HG03354 (cell line): ENCODE measurements around the gene SMARCB1.
A peak's percentile ranks its signal among the peaks of the same experiment; 100 is the strongest.

Source experiments
- ATAC-seq: cut with Tn5 transposase; IDR thresholded peaks from one replicate; pipeline ENCODE4 v1.9.1; 2021; ENCODE audit warnings: mild to moderate bottlenecking; ENCODE audit not compliant: unreplicated experiment, poor library complexity, severe bottlenecking

Gene SMARCB1

GRCh38 chr22:23800297-23801237, 13.8 kb downstream of the SMARCB1 start:
- peak; percentile 54 for ATAC-seq

- ATAC-seq, result no peak
Observed at GRCh38 chr22:23801238-23801821, 14.6 kb downstream of the SMARCB1 start.

- no peak for ATAC-seq
Observed at GRCh38 chr22:23801886-23802377, 15.2 kb downstream of the SMARCB1 start.

- ATAC-seq, result no peak
Observed at GRCh38 chr22:23803001-23803819, 16.4 kb downstream of the SMARCB1 start.

- ATAC-seq, result no peak
Observed at GRCh38 chr22:23804781-23805291, 18.1 kb downstream of the SMARCB1 start.

- no peak for ATAC-seq
Observed at GRCh38 chr22:23806837-23807236, 20.1 kb downstream of the SMARCB1 start.

GRCh38 chr22:23812378-23812777, 25.6 kb downstream of the SMARCB1 start:
- no peak for ATAC-seq

- ATAC-seq, result no peak
Observed at GRCh38 chr22:23815541-23816155, 28.9 kb downstream of the SMARCB1 start.

GRCh38 chr22:23816156-23816976, 29.6 kb downstream of the SMARCB1 start:
- no peak for ATAC-seq

- no peak for ATAC-seq
Observed at GRCh38 chr22:23817146-23817545, 30.4 kb downstream of the SMARCB1 start.

- no peak for ATAC-seq
Observed at GRCh38 chr22:23818541-23818940, 31.8 kb downstream of the SMARCB1 start.

GRCh38 chr22:23820748-23821211, 34.0 kb downstream of the SMARCB1 start:
- no peak for ATAC-seq

GRCh38 chr22:23822101-23822671, 35.4 kb downstream of the SMARCB1 start:
- no peak for ATAC-seq

GRCh38 chr22:23823331-23823791, 36.6 kb downstream of the SMARCB1 start:
- ATAC-seq, result no peak

- no peak for ATAC-seq
Observed at GRCh38 chr22:23824476-23825245, 37.9 kb downstream of the SMARCB1 start.

GRCh38 chr22:23825246-23825905, 38.6 kb downstream of the SMARCB1 start:
- no peak for ATAC-seq
